GM18499 (cell line): Measurements from ENCODE around the gene EYA2.

Experiments
- ATAC-seq: cut with Tn5 transposase; IDR thresholded peaks from one replicate; pipeline ENCODE4 v1.9.1; 2021; ENCODE audit warnings: moderate number of reproducible peaks; ENCODE audit not compliant: insufficient read depth, unreplicated experiment

Gene EYA2

DNA sequence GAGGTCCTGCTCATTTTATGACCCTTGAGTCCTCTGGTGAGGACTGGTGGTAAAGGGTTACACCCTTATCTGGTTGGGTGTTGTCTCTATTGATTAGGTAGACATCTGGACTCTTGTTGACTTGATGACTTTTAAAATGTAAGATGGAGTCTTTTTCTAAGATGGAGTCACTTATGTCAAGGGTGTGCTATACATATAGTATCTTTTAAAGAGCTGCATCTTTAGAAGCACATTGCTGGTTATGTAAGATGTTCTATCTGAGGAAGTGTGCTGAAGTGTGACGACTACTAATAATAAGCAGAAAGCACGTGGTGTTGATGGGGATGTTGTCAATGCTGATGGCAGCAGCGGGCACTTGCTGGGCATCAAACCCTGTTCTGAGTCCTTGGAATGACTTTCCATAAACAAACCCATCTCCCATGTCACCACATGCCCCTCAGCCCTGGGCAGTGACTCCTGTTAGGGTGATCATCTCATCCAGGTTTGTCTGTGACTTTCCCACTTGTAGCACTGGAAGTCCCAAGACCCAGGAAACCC is 229.6 kb downstream of the EYA2 start:
- ATAC-seq: no peak

DNA sequence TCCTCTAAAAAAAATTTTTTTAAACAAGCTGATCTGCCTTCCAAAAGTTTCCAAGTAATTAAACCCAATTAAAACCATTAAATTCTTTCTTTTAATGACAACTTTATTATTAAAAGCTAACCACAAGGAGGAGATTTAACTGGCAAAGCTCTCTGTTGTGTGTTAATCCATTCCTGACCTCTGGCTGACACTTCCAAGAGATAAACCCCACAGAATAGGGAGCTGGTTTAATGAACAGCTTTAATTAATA is 230.8 kb downstream of the EYA2 start:
- no peak for ATAC-seq

DNA sequence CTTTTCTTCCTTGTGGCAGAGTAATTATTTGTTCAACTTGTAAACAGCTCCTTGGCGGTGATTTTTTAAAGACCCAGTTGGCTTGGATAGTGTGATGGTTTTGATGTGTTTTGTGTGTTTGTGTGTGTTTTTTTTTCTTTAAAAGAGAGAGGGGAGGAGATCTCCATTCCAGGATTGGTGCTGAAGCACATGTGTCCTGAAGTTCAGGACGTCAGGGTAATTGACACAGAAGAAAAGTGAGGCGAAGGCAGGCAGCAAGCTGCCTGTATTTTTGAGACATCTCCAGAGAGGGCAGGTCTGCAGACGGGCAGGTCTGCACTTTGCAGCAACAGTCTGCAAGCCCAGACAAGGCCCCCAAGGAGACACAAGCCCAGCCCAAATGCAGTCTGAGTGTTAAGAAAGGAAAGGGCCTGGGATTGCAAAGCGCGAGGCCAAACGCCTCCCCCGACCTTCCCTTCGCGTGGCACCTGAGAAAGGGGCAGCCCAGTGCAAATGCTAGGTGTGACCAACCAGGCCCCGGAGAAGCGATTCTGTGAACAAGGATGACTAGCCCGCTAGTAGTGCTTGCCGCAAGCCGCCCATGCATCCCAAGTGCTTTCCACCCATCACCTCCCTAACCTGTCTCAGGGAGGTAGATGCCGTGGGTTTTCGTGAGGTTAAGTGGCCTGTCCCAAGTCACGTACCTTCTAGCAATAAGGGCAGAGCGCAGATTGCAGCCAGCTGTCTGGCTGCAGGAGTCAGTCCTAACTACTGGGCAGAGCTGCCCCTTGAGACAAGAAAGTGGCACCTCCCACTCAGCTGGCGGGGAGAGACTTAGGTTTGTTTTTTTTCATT is 231.3 kb downstream of the EYA2 start:
- no peak for ATAC-seq

DNA sequence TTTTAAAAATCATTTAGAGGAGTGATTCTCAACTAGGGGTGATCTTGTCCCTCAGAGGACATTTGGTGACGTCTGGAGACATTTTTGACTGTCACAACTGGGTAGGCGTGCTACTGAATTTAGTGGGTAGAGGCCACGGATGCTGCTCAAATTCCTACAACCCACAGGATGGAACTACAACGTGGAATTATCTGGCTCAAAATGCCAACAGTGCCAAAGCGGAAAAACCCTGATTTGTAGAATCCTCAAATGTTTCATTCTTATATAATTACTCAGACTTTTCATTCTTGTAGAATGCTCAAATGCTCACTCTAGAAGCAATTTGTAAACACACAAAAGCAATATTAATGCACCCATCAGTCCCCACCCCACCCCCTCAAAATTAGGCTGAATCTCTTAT is 232.1 kb downstream of the EYA2 start:
- ATAC-seq: no peak

DNA sequence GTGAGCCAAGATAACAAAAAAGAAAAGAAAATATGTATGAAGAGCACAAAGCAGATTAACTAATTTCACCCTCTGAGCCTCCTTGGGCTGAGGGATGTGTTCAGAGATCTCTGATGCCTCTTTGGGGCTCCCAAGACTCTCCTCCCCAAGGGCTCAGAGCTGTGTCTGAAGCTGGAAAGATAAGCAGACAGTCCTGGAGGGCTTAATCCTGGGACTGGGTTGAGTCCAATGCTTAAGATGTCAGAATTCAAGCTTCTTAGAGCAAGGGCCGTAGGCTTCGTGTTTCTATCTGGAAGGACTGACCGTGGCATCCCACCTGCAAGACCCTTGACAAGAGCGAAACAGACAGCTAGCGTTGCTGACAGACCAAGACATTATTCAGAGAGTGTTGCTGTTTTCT is 232.9 kb downstream of the EYA2 start:
- ATAC-seq: no peak

DNA sequence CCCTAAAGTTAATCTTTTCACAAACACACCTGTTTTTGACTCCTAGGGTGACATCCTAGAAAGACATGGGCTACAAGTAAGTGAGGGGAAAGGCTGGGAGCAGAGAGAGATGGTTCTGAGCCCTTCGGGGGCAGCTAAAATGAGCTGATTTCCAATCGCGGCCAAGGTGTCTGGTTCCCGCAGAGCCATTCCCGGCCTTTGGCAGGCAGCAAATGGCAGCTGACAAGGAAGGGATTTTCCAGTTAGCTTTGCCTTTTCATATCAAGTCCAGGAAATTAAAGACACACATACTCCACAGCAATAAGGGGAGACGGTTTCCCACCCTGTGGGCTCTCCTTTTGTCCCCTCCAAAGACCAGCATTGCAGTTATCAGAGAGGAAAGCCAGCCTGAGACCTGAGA is 233.4 kb downstream of the EYA2 start:
- ATAC-seq: no peak

DNA sequence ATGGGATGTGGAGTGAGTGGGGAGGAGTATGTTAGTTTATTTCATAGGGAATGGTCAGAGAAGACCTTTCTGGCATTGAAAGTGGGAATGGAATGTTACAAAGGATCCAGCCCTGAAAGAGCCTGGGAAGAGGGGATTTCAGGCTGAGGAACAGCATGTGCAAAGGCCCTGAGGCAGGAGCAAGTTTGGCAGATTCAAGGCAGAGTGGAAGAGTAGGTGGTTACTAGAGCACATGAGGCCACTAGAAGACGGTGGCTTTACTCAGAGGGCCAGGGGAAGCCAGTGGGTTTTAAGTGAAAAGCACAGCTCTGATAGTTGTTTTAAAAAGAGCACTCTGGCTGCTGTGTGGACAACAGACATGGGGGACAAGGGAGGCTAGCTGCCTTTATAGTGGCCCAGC is 234.7 kb downstream of the EYA2 start:
- ATAC-seq: no peak

DNA sequence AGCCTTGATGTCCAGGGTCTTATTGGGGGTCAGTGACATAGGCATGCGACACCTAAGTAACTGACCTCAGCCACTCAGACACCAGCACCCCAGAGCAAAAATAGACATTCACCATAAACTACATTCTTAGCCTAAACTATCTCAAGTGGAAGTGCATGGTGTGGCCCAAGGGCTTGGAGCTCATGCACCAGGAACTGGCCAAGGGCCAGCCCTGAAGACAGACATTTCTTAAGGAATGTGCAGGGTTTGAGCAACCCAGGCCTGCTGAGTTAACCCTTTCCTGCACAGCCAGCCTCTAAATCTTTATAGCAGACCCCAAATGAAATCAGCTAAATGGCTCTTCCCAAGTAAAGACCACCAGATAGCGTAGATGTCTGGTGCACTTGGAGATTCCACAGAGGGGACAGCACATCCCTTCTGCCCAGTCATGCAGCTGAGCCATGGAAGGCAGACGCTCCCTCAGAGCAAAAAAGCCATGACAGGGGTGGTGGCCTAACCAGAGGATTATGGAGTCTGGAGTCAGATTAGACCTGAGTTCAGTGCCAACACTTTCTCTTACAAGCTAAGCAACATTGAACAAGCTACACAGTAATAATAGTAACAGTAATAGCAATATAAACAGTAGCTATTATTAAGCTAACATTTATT is 239.3 kb downstream of the EYA2 start:
- ATAC-seq: no peak

DNA sequence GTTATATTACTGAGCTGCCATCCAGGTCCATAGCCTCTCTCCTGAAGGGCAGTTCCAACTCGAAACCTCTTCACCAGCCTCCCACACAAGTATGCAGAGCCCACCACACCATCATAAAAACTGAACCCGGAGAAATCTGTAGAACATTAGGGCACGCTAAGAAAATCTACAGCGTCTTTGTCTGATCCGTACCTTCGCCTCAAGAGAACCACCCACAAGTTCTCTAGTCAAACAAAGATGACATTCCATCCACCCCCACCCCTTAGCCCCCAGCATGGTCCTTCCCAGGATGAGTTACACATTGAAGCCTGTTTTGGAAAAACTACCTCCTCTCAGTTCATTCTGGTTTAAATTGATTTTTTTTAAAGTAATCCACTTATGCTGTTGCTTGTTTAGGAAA is 242.1 kb downstream of the EYA2 start:
- no peak for ATAC-seq

DNA sequence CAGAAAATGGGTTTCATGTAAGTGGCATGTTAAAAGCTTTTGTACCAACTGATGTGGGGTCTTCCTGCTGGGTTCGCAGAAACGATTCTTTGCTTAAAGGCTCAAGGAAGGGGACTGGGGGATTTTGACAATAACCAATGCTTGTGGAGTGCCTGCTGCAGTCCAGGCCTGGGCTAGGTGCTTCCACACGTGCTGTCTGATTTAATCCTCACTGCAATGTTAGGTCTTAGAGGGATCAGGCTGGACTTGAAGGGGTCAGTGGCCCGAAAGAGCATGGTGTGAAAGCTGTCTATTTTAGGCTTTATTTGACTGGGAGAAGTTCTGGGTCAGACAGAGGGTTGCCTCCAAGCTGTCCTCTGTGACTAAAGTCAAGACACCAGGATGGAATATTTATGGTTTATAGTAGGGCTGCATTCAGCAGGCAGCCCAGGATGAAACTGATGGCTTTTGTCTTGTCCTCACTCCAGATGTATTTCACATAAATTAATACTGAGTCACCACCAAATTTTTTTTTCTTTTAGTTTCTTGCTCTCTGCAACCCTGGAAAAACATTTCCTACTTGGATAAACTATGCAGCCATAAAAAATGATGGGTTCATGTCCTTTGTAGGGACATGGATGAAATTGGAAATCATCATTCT is 242.7 kb downstream of the EYA2 start:
- ATAC-seq: no peak

DNA sequence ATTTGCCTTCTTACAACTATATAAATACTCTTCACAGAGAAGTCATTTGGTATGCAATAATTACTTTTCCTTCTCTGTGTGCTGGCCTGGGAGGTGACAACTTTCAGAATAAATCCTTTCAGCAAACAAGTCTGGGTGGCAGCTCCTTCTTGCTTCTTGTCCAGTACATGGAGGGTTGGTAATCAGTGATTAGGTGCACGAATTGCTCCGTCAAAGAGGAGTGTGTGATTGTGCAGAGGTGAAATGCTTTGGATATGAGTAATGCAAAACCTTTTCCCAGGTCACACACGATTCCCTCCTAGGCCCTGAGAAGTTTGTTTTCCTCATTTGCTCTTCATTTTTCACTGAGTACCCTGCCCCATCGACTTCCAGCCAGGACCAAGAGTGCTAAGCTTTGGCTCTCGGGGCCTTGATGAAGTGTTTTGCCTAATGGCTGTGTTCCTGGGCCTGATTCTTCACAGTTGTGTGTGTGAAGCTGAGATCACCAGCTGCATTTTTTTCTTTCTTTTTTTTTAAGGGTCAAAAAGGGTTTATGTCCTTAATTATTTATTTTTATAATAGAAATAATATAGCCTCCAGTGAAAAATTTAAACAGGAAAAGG is 245.4 kb downstream of the EYA2 start:
- no peak for ATAC-seq

DNA sequence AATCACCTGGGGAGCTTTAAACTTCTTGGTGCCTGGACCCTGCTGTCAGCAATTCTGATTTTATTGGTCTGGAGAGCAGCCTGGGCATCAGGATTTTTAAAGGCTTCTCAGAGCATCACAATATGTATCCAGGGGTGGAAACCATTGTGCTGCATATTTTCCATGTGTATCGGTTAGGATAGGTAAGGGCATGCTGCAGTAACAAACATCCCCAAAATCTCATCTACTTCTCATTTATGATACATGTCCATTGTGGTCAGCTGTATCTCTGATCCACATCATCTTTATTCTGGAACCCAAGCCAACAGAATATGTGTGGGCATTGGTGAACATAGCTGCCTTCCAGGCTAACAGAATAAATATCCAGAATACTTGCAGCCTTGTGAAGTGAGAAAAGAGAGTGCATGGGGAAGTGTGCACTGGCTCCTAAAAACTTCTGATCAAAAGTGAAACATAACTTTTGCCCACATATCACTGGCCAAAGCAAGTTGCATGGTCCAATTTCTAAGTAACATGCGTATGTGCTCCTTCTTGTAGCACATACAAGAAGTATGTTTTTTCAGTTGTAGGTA is 246.8 kb downstream of the EYA2 start:
- ATAC-seq: no peak

DNA sequence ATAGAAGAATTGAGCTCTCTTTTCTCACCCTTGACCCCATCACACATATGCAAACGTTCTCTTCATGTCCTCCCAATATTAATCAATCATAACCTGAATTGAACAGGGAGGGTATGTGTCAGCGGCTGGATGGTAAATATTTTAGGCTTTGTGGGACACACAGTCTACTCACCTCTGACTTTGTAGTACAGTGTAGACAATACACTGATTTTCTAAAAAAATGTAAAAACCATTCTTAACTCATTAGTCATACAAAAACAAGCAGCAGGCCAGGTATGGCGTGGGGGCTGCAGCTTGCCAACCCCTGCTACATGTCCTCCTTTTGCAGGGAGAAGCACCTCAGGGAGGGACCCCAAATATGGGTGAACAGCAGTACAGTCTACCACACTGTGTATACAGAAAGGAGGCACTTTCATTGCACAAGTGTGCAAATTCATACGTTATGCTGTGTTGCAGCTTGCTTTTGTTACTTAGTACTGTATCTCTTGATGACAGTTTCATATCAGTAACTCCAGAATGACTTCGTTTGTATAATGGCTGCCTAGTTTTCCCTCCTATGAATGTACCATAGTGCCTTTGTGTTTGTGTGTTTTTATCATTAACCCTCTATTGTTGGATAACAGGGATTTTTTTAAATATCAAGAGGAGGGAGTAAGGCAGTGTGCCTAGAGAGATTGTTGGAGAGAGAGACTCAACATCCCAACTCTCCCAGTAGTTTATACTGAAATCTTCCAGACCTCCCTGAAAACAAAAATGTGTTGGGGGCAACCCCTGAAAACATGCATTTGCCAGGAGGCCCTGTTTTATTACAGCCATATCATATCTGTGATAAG is 247.5 kb downstream of the EYA2 start:
- no peak for ATAC-seq

DNA sequence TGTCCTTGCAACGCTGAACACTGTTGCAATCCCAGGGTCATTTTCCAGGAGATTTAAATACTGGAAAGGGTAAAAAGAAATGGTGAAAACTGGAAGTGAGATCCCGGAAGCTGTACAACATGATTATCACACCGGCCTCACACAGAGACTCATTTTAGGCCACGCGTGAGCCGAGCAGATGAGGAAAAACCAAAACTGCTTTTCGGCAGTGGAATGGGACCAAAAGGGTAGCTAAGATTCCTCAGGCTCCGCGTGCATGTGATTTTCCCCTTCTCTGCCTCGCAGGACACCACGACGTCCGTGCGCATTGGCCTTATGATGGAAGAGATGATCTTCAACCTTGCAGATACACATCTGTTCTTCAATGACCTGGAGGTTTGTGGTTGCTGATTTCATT is 248.1 kb downstream of the EYA2 start:
- no peak for ATAC-seq

DNA sequence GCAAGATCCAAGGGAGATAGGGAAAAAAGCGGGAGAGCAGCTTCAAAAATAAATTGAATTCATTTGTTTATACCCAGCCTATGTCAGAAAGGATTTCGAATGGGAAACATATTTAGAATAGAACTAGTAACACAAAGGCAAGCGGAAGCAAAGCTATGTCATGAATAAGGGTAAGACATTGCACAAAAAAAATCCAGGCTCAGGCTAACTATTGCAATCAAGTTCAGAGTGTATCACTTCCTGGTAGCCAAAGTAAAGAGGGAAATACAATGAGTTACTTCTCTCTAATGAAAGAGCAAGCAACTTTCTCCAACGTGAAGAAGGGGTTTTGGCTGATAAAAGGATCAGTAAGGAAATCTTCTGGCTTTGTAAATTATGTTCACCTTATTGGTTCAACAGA is 249.0 kb downstream of the EYA2 start:
- no peak for ATAC-seq

DNA sequence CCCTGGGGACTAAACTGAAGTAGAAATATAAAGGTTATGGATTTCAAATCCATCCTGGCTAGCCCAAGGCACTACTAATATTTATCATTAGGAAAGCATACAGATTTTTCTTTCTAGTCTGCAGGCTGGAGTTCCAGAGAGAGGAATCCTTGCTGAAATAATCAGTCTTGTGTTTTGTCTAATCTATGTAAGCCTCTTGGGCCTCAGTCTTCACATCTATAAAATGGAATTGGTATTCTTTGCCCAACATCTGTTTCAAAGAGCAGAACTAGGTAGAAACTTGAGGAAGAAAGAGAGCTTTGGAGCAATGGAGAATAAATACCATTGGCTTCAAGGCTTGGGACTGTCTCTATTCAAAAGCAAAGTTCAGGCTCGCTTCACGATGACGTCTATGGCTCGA is 249.8 kb downstream of the EYA2 start:
- no peak for ATAC-seq

DNA sequence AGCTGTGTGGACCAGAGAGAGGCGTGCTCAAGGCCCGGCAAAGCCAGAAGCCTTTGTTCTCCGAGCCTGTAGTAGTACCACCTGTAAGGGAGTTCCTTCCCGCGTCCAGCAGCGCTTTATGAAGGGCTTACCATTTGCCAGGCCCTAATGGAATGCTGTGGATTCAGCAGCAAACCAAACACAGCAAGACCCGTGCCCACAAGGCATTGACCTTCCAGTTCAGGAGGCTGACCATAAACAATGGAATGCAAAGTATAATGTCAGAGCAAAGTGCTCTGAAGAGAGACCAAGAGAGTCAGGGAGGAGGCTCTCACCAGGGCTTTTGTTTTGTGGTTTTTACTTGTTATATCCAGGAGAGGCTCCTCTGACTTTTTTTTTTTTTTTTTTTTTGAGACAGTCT is 252.0 kb downstream of the EYA2 start:
- ATAC-seq: no peak

DNA sequence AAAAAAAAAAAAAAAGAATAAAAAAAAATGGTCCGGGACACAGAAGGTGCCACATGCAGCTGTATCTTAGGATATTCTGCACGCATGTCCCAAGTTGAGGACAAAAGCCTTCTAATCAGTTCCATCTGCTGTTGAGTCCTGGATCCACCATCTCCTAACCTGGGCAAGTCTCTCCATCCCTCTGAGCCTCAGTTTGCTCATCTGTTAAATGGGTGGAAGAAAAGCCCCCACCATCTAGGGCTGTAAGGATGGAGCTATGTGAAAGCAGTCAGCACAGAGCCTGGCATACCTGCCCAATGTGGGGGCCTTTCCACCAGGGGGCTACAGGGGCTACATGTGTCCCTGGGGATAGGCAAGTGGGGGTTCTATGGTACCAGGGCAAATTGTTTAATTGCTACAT is 253.4 kb downstream of the EYA2 start:
- ATAC-seq: no peak

DNA sequence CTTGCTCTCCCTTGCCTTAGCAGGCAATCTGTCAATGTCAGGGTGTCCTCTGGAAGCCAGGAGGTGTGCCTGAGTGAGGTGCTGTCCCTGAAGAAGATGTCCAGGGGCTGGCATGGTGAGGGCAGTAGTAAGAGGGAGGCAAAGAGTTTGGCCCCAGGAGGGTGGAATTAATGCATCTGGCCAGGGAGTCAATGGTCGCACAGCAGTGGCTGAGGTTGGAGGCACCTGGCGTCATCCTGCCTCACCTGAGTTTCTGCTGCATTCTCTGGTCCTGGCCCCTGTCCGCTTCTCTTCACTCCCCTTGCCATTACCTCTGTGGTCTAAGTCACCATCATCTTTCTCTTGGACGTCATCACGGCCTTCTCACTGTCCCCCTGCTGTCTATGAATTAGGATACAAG is 255.3 kb downstream of the EYA2 start:
- no peak for ATAC-seq
